Peyer's patch (tissue), 4 donors: ENCODE results near the gene HTATSF1.

ENCODE experiments used
- CTCF ChIP-seq, 6 experiments: fragments of 450-650 bp in 4 of 6; fragments of 200-600 bp in 2 of 6; sonication (generic) in 1 of 6; IDR thresholded peaks; one replicate each; pipeline ENCODE4 v1.5.1; 2017 to 2019; ENCODE audit warnings: antibody characterized with exemption in 6 of 6, mild to moderate bottlenecking in 3 of 6, moderate library complexity in 1 of 6
- POLR2A ChIP-seq, 2 donors: fragments of 450-650 bp; IDR thresholded peaks; one replicate each; pipeline ENCODE4 v1.5.1; 2017; ENCODE audit warnings: antibody characterized with exemption in 2 of 2, mild to moderate bottlenecking in 2 of 2, moderate library complexity in 2 of 2

DNA sequence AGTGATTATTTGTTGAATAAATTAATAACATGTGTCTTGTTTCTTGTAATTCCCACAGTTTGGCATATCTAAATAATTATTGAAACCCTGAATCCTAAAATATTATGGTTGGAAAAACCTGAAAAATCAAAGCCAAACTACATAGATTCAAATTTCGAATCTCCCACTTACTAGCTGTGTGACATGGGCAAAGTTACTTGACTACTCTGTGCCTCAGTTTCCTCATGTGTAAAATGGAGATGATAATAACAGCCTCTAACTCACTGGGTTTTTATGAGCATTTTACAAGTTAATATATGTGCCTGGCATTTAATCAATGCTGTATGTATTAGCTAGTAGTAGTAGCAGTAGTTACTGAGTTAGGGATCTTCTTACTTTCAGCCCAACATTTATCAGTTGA, 44.3 kb upstream of the HTATSF1 start:
- TF ChIP-seq CTCF (IDR thresholded peaks at IDR 0.05): no peak
- no peak for TF ChIP-seq POLR2A (IDR thresholded peaks at IDR 0.05)
